ENCODE measurements around the gene ANAPC13.

ANAPC13 gene

DNA sequence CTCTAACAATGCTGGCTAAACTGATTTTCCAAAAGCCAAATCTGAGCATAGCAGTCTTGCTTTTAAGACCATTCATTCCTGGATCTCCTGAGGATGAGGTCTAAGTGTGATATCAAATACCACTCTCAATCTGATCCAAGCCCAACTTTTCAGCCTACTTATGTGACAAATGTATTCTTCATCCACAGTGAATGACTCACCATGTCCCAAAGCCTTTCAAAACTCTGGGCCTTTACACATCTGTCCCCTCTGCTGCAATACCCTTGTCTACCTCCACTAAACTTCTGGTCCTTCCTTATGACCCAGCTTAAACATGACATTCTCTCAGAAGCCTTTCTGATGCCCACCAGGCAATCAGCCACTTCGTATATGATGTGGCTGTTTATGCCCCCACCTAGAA is 4.6 kb downstream of the ANAPC13 start:
- DNase-seq = no peak

DNA sequence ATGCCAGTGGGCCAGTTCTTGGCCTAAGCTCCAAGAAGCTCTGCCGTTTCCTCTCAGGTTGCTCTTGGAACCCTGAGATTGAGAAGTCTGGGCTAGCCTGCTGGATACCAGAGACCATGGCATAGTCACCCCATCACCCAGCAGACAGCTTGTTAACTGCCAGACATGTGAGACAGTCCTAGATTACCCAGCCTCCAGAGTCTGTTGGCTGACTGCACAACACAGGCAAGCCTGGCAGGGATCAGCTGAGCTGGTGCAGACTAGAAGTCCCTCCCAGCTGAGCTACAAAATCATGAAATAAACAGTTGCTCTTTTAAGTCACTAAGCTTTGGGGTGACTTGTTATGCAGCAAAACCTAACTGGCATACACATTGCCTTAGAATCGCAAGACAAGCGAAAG is 5.2 kb downstream of the ANAPC13 start:
- DNase-seq = no peak

DNA sequence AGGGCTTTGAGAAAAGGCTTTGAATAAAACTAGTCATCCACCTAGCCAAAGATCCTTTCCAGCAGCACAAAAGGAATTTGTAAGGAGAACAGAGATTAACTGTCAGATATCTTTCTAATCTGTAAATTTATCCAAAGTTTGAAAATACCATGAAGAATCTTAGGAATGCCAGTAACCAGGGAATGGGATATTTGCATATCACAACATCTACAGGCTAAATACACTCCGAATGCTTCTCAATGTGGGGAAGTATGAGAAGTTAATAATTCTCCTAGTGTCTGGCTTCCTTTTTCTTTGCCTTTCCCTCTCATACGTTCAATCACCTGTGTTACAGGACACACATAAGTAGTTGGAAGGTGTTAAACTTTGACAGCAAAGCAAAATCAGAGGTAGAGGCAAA is 7.8 kb downstream of the ANAPC13 start:
- DNase-seq = no peak

DNA sequence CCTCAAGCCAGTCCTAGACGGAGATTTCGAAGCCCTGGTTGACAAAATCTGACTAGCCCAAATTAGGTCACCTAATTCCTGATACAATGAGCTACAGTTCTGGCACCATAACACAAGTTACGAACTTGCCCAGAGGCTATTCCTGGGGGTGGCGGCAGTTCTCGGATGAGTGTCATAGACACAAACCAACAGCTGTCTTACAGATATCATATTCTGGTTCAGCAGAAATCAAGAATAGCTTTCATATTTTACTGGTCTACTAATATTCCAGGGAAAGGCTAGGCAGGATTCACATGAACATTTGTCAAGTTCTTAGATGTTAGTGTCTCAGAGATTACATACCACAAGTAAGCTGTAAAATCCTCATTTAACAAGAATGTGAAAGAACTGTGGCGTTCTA is 8.8 kb downstream of the ANAPC13 start:
- no peak for DNase-seq

DNA sequence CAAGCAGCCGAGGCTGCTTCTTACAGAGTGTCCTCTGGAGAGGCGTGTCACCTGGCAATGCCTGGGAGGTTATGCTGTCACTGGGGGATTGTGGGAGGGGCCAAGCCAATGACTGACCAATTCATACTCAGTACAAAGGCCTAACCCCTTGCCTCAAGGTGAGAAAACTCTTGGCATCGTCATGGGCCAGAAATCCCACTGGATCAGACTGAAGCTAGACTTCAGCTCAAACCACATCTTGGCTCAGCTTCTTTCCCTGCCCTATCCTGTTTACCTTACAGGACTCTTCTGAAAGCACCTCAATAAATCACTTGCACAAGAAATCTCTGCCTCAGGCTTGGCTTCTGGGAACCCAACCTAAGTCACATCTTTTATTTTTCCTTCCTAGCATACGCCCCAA is 9.5 kb downstream of the ANAPC13 start:
- no peak for DNase-seq

DNA sequence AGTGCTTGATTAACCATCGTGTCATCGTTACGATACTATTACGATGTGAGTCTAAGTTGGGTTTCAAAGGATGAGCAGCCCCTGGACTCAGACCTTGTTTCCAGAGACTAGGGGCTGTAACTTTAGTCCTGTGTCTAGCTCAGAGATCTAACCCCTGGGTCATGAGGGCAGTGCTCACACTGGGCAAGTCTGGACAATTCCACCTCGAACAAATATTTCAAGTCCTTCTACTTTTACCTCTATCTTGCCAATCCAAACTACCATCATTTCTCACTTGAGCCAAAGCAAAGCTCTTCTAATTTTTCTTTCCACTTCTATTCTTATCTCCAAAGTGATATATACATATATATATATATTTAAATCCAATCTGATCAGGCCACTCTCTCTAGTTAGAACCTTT is 10.8 kb downstream of the ANAPC13 start:
- DNase-seq = no peak

DNA sequence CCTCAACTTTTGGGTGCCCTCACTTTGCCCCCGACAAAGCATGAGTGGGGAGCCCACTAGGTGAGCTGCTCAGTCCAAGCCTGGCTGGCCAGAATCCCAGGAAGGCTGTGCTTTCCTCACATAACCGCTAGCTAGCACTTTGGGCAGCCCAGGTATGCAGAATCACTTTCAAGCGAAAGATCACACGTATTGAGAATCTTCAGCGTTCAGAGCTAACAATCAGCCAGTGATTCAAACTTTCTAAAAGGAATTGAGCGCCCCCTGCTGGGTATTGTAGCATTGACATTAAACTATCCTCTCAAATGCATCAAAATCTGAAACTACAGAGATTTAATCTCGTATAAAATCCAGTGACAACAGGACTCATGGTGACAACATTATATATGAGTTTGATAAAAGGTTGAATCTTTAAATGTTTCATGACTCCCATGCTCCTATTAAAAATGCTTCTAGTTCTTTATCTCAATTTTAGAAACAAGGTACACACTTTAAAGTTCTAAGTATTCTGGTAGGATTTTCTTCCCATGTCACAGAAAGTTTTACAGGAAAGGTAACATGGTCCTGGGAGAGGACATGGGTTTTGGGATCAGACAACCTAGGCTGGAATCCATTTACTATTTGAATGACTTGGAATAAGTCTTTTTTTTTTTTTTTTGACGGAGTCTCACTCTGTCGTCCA is 11.8 kb downstream of the ANAPC13 start:
- DNase-seq = peak; percentile 90

DNA sequence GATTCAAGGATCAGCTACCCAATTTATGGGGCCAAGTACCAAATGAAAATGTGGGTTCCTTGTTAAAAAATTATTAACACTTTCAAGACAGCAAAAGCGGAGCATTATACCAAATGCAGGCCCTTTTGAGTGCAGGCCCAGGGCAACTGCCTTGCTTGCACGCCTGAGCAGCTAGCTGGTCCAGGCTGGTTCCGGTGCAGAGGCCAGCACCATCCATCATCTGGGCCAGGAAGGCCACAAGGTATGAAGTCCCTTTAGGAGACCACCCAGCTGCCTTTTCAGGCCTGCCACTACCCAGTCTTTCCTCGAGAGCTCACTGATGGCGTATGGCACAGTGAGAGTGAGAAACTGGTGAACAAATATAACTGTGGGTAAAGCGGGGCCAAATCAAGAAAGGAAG is 13.0 kb downstream of the ANAPC13 start:
- DNase-seq = no peak

DNA sequence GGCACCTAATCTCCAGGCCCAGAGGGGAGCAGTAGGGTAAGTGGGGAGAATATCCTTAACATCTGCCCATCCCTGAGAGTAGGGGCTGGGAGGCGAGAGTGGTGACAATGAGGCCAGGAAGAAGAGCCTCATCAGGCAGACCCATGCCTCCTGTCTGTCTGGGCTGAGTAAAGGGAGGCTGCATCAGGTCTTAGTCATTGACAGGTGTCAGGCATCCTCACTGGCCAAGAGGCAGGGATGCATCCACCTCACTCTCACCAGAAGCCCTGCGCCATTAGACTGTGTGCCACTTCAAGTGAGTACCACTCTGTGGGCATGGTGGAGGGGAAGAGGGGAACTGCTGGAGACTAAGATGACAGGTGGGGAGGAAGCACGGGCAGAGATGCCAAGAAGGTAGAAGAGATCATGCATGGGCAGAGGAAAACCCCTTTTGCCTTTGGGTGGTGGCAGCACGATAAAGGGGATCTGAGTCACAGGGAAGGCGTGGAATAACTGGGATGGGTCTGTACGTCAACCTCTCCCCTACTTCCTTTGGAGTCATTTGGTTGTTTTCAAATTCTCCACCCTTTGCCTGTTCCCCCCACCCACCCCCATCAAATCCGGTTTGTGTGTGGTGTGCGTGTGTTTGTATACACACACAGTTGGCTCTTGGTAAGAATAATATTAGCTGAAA is 14.1 kb downstream of the ANAPC13 start:
- no peak for DNase-seq

DNA sequence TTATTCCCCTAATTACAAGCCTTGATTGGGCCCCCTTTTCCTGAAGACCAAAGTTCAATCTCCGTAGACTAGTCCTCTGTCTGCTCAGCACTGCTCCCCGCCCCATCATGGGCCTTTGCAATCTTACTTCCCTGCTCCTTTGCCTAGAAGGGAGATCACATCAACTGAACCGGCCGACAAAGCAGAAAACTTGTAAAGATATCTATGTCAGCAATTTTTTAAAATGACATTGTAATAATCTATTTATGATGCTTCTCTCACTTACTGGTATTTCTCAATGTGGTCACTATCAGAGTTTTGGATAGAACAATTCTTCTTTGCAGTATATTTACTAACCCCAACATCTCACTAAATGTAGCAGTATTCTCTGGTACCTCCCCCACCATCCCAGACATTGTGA is 17.3 kb downstream of the ANAPC13 start:
- no peak for DNase-seq

DNA sequence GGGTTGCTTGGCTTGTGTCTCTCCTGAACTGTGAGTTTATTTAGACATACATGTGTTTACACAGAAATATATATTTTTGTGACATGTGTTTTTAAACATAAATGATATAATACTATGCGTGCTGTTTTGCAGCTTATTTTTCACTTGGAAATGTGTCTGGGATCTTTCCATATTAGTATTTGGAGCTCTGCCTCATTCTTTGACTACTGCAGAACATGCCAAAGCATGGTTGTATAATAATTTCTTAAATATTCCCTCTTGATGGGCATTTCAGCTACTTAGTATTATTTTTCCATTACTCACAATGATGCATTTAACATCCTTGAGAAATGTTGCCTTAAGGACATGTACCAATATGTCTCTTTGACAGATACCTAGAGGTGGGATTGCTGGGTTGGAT is 19.5 kb downstream of the ANAPC13 start:
- no peak for DNase-seq

DNA sequence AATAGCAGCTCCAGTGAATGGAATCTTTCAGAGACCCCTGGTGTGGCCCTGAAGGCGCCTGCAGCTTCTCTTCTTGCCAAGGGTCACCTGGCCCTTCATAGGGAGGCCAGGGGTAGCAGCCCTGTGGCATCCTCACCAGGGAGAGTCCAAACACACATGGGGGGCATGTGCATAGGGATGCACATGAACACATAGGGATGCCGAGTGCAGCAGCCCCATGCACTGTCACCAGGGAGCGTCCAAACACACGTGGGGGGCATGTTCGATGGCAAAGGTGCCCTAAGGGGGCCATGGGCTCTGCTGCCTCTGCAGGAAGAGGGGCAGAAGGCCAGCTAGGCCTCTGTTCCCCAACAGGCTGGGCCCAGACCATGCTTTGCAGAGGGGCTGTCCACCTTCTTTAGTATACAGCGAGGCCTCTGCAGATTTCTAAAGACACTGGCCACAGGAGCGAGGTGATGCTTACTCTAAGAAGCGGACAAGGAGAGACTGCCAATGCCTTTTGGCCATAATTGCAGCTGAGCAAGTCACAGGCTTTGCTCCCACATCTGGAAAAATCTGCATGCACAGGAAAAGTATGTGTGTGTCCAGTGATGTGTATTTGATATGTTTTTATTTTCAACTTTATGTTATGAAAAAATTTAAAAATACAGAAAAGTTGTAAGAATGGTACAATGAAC is 21.0 kb downstream of the ANAPC13 start:
- no peak for DNase-seq

DNA sequence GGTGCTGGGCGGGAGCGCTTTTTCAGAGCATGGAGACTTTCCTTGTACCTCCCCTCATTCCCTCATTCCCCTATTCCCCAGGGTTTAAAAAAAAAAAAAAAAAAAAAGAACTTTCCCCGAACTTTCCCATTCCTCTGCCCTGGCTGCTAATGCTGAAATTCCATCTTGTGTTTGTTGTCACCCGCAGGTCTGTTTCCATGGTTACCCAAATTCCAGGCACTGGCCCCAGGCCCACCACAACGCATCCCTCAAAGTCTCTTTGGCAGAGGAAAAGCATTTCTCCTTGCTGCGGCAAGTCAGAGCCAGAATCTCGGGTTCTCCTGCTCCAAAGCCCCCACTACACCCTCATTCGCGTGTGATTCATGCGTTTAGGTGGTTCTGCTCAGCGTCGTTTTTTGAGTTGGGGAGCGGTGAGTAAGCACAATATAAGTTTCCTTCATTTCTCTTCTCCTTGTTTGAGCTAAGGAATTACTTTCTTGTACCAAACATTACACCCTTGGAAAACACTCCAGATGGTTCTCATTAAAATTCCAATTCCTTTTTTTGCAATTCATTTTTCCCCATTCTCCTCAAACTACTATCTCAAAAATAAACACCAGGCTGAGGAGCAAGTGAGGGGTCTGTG is 21.6 kb downstream of the ANAPC13 start:
- DNase-seq = no peak

DNA sequence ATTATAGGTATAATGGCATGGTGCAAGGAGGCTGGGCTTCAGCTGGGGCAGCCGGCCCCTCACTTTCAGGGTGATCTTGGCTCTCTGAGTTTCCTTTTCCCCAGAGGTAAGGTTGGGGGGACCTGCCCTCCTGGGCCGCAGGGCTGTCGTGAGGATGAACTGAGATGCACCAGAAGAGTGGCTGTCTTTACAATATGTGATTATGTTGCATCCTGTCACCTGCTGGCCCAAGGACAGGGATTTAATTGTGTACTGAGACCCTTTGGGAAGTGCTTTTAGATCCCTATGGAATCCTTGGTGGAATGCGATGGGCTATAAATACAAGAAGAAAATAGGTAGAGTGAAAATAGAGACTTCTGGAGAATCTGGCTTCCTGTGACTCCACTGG is 22.1 kb downstream of the ANAPC13 start:
- no peak for DNase-seq

DNA sequence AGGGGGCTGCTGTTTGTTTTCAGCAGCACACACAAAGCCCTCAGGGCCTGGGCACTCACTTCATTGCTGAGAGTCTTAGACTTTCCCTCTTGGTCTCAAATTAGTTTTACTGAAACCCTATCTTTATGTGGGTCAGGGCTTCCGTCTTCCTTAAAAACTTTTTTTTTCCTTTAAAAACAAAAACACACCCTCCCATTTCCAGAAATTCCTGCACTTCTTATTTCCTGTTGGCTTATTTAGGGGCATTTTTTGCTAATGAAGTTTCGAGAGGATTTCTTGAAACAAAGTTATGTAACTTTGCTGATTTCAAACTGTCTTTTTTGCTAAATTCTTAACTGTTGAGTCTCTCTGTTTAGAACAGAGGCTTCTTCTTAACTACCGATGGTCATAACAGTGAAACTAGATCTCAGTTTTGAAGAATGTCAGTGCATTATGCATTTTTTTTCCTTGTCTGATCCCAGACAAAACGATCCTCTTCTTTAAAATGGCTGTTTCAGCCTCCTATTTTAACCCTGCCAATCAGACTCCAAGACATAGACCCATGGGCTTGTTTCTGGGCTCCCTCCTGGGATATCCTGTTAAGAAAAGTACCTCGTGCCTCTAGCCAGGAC is 23.3 kb downstream of the ANAPC13 start:
- no peak for DNase-seq

DNA sequence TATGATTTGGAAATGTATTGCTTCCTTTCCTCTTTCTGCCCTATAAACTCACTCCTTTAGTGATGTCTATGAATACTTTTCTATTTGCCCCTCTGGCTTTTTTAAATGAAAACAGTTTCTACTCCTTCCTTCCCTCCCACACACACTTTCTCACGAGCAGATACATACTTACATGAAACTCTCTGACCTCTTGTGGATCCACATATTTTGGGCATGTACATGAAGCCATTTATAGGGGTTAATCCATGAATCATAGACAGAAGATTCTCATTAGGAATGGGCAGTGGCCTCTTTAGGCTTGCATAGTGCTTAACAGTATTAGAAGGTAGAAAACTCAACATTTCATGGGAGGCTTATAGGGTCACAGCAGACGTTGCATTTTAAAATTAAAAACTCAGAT is 24.8 kb downstream of the ANAPC13 start:
- DNase-seq = no peak

DNA sequence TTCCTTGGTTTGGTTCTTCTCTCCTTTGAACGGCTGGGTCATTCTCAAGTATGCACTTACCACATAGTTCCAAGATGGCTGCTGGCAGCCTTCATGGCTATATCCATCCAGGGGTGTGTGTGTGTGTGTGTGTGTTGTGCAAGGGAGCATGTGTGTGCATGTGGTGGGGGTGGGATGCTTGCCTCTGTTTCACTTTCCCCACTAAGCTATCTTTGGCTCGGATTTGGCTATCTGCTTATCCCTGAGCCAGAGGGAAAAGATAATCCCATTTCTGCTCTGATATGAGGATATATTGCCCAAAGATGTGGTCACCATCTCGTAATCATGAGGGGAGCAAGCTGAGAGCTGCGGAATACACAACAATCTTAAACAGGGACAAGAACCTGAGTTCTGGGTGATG is 26.2 kb downstream of the ANAPC13 start:
- no peak for DNase-seq

DNA sequence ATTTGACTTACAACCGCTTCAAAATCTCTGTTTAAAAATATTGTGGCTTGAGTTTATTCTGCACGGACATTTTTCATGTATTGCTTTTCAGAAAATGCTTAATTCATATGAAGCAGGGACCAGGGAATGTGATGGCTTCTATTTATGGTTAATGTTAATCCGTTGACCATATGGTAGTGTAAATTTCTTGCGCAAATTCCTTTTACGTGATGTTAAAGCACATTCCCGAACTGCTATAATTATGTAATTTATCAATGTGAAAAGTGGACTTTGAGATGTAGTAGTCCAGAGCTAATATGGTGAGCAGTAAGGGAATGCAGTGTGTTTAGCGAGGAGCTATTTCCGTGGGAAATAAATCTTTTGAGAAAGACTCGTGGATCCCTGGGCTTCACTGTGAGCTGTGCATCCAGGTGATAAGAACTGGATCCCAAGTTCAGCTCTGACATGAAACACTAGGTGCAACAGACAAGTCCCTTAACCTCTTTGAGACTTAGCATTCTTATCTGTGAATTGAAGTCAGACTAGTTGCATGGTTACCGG is 27.3 kb downstream of the ANAPC13 start:
- no peak for DNase-seq

DNA sequence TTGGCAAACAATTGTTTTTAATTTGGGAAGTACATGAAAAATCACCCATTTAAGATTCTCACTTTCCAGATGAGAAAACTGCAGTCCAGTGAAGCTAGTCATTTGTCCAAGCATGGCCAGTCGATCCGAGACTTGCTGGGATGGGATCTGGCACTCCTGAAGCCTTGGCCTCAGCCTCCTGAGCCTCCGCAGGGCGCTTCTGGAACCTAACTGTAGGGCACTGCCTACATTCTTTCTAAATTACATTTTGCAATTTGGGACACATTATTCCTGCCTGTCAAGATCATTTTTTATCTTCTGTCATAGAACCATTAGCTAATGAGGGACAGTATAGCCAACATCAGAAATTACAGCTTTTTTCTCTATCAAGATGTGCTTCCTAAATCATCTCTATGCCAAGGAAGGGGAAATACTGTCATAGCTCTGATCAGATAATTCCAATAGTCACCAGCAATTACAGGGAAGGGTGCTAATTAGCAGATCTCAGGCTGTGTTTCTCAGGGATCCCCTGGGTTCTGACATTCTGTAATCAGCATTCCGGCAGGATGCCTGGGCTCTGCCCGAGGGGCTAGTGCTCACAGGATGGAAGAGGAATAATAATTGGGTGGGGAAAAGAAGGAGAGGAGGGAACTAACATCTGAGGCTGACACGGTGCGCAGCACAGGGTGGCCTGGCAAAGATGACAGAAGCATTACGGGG is 28.3 kb downstream of the ANAPC13 start:
- DNase-seq = no peak

DNA sequence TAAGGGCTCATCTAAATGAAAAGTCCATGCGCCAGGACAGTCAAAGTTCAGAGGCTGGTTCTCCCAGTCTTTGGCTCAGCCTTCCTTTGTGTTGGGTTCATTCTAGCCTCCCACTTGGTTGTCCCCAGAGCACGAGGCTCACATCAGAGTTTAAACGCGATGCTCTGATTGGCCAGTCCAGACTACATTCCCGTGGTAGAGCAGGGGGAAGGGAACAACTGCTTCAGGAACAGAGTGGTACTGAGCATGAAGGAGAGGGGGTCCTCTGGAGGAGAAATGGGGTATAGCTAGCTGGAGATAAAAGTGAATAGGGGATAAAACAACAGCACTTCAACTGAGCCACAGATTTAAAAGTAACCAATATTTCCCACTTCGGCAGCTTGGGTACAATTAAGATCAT is 32.2 kb downstream of the ANAPC13 start:
- no peak for DNase-seq

DNA sequence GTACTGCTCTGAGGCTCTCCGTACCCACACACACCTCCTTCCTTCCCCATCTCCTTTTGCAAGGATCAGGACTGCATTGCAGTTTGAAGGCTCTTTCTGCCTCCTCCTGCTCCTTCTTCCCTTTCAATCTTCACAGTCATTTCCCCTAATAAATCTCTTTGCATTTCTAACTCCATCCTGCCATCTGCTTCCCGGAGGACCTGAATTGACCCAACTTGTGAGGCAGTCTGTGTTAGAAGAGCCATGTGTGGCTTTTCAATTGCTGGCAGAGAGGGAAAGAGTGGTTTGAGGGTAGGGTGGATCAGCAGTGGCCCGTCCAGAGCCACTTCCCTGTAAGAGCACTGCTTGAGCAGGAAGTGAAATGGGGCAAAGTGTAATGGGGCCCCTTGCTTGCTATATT is 35.8 kb downstream of the ANAPC13 start:
- DNase-seq = no peak

DNA sequence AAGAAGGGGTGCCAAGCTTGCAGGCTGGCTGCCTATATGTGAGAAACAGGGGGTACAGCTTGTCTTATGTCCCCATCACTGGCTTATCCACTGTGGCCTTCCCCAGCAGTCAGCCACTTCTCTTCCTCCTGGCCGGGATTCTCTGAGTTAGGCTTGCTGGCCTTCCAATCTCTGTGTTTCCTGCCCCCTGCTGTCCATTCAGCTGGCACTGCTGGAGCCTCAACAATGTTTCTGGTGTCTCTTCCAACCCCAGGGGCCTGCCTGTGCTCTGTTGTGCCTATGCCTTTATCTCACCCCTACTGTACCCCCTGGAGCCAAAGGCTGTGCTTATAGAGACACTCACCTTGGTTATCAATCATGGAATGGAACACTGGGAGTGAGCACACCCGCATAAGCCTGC is 36.5 kb downstream of the ANAPC13 start:
- DNase-seq = peak; percentile 28

DNA sequence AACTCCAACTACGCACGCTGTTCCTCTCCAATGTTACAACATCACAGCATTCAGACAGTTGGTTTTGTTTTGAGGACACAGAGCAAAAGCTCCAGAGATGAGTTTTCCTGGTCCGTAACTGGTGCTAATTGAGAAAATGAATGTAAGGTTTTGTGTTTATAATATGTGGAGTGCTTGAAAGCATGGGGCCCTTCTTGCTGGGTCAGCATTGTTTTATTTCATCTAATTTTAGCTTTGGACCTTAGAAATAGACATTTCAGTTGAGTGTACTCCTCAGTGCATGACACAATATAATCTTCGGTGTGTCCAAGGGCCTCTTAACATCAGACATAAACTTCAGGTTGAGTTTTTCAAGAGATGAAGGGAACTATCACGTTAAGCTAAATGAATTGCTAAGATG is 37.1 kb downstream of the ANAPC13 start:
- no peak for DNase-seq

All from activated CD8-positive, alpha-beta memory T cell treated with anti-CD3 and anti-CD28 coated beads for 24 hours (primary cell).